ENCODE measurements around the gene SYTL2.

- TF ChIP-seq, protein P1, sequence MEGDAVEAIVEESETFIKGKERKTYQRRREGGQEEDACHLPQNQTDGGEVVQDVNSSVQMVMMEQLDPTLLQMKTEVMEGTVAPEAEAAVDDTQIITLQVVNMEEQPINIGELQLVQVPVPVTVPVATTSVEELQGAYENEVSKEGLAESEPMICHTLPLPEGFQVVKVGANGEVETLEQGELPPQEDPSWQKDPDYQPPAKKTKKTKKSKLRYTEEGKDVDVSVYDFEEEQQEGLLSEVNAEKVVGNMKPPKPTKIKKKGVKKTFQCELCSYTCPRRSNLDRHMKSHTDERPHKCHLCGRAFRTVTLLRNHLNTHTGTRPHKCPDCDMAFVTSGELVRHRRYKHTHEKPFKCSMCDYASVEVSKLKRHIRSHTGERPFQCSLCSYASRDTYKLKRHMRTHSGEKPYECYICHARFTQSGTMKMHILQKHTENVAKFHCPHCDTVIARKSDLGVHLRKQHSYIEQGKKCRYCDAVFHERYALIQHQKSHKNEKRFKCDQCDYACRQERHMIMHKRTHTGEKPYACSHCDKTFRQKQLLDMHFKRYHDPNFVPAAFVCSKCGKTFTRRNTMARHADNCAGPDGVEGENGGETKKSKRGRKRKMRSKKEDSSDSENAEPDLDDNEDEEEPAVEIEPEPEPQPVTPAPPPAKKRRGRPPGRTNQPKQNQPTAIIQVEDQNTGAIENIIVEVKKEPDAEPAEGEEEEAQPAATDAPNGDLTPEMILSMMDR (IDR thresholded peaks at IDR 0.05) = no peak
- no peak for TF ChIP-seq POLR2A (IDR thresholded peaks at IDR 0.05)
These were observed 1.1 kb downstream of the SYTL2 start for GRCh38 chr11:85809863-85810262.

Data from right lobe of liver (tissue), 4 donors.